ENCODE results near the gene CTNND2. TPM values are rescaled to one million over a fixed set of nuclear protein-coding genes. Genes with fewer than 3 reads are reported as not detected.

The CTNND2 gene
- total and polyA plus RNA-seq, 9 of the 15 experiments (the other 6 are each of a cell fraction or from before 2014, with no cell fraction given): 0.03 to 0.35 TPM; not detected in 7

- H3K27ac ChIP-seq (ENCODE audit: extremely low read depth, low read depth, low read length): no peak overlapping the region
- POLR2A ChIA-PET: no interaction called here
- H4K20me1 ChIP-seq (replicated peaks; ENCODE audit: control insufficient read depth, insufficient read depth, low read length): peaks cover 4% of the 10 kb centered on the region
- 3% methylated on average over 2 of the region's 2 CpGs for WGBS (ENCODE audit: insufficient coverage, low coverage, missing lambda C conversion rate)
- TF ChIP-seq SMAD2 (IDR thresholded peaks at IDR 0.05; ENCODE audit: low read depth, low read length) (no peak), MTA3 (IDR thresholded peaks at IDR 0.05; ENCODE audit: borderline replicate concordance) (no peak), ZNF589 (CRISPR knock-in tag; IDR thresholded peaks at IDR 0.05; ENCODE audit: low read depth) (no peak), BMI1 (IDR thresholded peaks at IDR 0.05; ENCODE audit: low read length) (no peak), ZBTB40 (IDR thresholded peaks at IDR 0.05) (no peak), ZBTB40 (CRISPR knock-in tag; IDR thresholded peaks at IDR 0.05) (no peak), CHAMP1 (IDR thresholded peaks at IDR 0.05) (no peak), RBM22 (IDR thresholded peaks at IDR 0.05; ENCODE audit: low read depth, low read length, poor library complexity, severe bottlenecking) (no peak)
- H3K9me3 ChIP-seq (replicated peaks; ENCODE audit: control insufficient read depth, insufficient read depth, low read depth, low read length): no peaks in the 10 kb centered on the region
- H3K36me3 ChIP-seq (ENCODE audit: control insufficient read depth, insufficient read depth, low read length): no peaks in the 10 kb centered on the region
- H3K4me1 ChIP-seq (replicated peaks in 1 of 2; ENCODE audit: control insufficient read depth in 2 of 2, insufficient read depth in 2 of 2, low read length in 2 of 2): no peaks in the 10 kb centered on the region
- H2AFZ ChIP-seq (ENCODE audit: low read depth, low read length): no peak overlapping the region
- no peak overlapping the region for H3K9ac ChIP-seq (ENCODE audit: insufficient read depth in 1 of 2, low read depth in 2 of 2, low read length in 2 of 2)
- no peaks in the 10 kb centered on the region for H3K79me2 ChIP-seq (ENCODE audit: control insufficient read depth, insufficient read depth, low read length)
- H3K9me1 ChIP-seq (ENCODE audit: control insufficient read depth, insufficient read depth, low read length): no peaks in the 10 kb centered on the region
- no peak overlapping the region for H3K4me3 ChIP-seq
- ATAC-seq (no peak), FAIRE-seq (no peak), DNase-seq (ENCODE audit: extremely low read depth in 1 of 4, low spot score in 3 of 4) (no peak)
- no peak overlapping the region for H3K4me2 ChIP-seq (ENCODE audit: insufficient read depth, low read length)
- in situ Hi-C loops (cut with MboI): no loop called here
- intact Hi-C loops (cut with micrococcal nuclease): loop anchor here (10.0 kb wide), 1 partner anchor 291 kb away; no protein-coding TSS in a partner anchor
- peaks cover 12 to 14% of the 10 kb centered on the region in 2 experiments; a peak in 4 of 5 replicates for H3K27me3 ChIP-seq (ENCODE audit: control insufficient read depth in 2 of 2, insufficient read depth in 2 of 2, low read length in 2 of 2)
- CTCF ChIA-PET (ENCODE audit: low intra/inter-chr PET ratio): no interaction called here
- no TSS peak for BruUV-seq (replicated peaks)
Observed at GRCh38 chr5:10985721-10986110, 918.5 kb downstream of the CTNND2 start.

Measured in K562 (cell line).